ENCODE measurements around the gene ARL3.

- no peak for TF ChIP-seq CTCF (IDR thresholded peaks at IDR 0.05; ENCODE audit: insufficient read depth, low read depth, low read length)
- no peak for TF ChIP-seq EZH2 (IDR thresholded peaks at IDR 0.05; ENCODE audit: insufficient read depth, low read length)
Measured at GRCh38 chr10:102647443-102648268, 66.5 kb downstream of the ARL3 start.

Data from astrocyte (in vitro differentiated cells and primary cell).